Natural killer cell (primary cell): Measurements from ENCODE around the gene MBNL1. TPM values are rescaled to one million over a fixed set of nuclear protein-coding genes. Genes with fewer than 3 reads are reported as not detected.
A peak's percentile ranks its signal among the peaks of the same experiment; 100 is the strongest.

Experiments used
- ATAC-seq, 3 donors: fragments of 150-1000 bp in 2 of 3; fragments of 200-7000 bp in 1 of 3; cut with Tn5 transposase; 1 replicate in 1 of 3; 2 replicates in 2 of 3; pipeline ENCODE4 v1.10.0; 2021; ENCODE audit warnings: mild to moderate bottlenecking in 2 of 3, moderate library complexity in 2 of 3
- DNase-seq, 2 donors: peaks; one replicate each; pipeline versions ENCODE4 v3.0.0 to v3.0.0-alpha.2; 2013 to 2021; ENCODE audit warnings: mixed read lengths in 1 of 2
- H3K27ac ChIP-seq: one replicate; pipeline ENCODE4 v1.5.1; 2013; ENCODE audit warnings: mild to moderate bottlenecking, low read length
- H3K27me3 ChIP-seq: one replicate; pipeline ENCODE4 v1.6.1; 2013; ENCODE audit warnings: low read length; ENCODE audit not compliant: control insufficient read depth, insufficient read depth
- H3K36me3 ChIP-seq: one replicate; pipeline ENCODE4 v1.6.1; 2013; ENCODE audit warnings: low read length; ENCODE audit not compliant: control insufficient read depth, insufficient read depth
- H3K4me1 ChIP-seq: one replicate; pipeline ENCODE4 v1.6.1; 2013; ENCODE audit warnings: low read length; ENCODE audit not compliant: control insufficient read depth, insufficient read depth
- H3K4me3 ChIP-seq: one replicate; pipeline ENCODE4 v1.5.1; 2013; ENCODE audit warnings: low read length
- H3K9me3 ChIP-seq: one replicate; pipeline ENCODE4 v1.6.1; 2013; ENCODE audit warnings: low read length; ENCODE audit not compliant: control insufficient read depth, insufficient read depth
- H3K27ac Mint-ChIP-seq, 2 donors: one replicate each; pipeline ENCODE4 v1.8.0; 2022; ENCODE audit warnings: mild to moderate bottlenecking in 2 of 2, mixed read lengths in 2 of 2, moderate library complexity in 1 of 2
- H3K27me3 Mint-ChIP-seq, 2 donors: one replicate each; pipeline ENCODE4 v1.8.0; 2022; ENCODE audit warnings: low read depth in 2 of 2, mixed read lengths in 2 of 2
- H3K36me3 Mint-ChIP-seq: one replicate; pipeline ENCODE4 v1.8.0; 2022; ENCODE audit warnings: mixed read lengths
- H3K4me1 Mint-ChIP-seq, 2 donors: one replicate each; pipeline ENCODE4 v1.8.0; 2022; ENCODE audit warnings: mixed read lengths in 2 of 2
- H3K4me3 Mint-ChIP-seq: one replicate; pipeline ENCODE4 v1.8.0; 2022; ENCODE audit warnings: mild to moderate bottlenecking, moderate library complexity, mixed read lengths
- H3K9me3 Mint-ChIP-seq, 2 donors: one replicate each; pipeline ENCODE4 v1.8.0; 2022; ENCODE audit warnings: mixed read lengths in 2 of 2
- WGBS: methylation state at CpG from one replicate; pipeline ENCODE4 v1.1.7; 2013; ENCODE audit warnings: missing lambda C conversion rate; ENCODE audit not compliant: insufficient coverage; 5-methylcytosine and 5-hydroxymethylcytosine counted together
- intact Hi-C: fragments of 100-400 bp; cut with micrococcal nuclease; formaldehyde crosslinking; loops from one replicate; pipeline ENCODE4 v1.14.2; 2022
- total RNA-seq, 4 donors: library from RNA; stranded (reverse); fragments of 120-200 nt in 1 of 4; gene quantifications; one replicate each; pipeline versions ENCODE4 v1.2.3 to v1.2.4, GENCODE V29; 2013 to 2022
- TF ChIP-seq, protein P1 (sequence below): fragments of 200-600 bp; IDR thresholded peaks from one replicate; pipeline ENCODE4 v1.8.0; 2022; ENCODE audit warnings: antibody characterized with exemption

Gene MBNL1
- total RNA-seq, 3 donors from 2014 or later (not counting 1 experiment from before 2014, with no cell fraction given), result 600 to 704 (median 607) TPM

DNA sequence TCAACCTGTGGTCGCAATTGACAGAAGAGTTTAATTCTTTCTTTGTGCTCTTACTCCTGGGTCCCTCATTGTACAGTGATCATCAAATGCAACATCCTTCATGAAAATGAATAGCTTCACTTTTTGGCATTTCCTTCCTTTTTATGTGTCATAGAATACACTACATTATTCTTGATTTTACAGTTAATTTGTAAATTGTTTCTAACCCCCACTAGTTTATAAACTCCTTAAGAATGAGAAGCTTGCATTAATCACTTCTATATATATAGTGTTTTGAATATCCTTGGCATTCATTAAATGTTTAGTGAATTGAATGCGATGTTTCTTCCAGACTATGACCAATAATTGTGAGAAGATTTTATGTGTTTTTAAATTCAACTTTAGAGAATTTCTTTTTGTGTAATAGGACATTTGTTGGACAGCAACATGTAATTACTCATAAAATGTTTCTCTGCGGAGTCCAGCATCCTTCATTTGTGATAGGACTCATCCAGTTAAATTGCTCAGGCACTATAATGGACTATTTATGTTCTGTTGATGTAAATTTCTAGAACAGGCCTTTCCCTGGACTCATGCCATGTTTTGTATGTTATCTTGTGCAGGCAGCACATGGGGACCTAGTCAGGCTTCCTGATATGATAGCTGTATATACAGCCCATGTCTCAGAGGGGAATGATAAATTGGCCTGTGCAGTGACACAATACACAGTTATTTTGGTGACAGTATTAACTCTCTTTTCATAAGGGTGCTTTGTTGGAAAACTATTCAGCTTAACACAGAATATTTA, 51.3 kb downstream of the MBNL1 start:
- H3K27ac ChIP-seq, result no peak overlapping the region
- DNase-seq (peak in 1 of 2 donors; percentile 33), ATAC-seq (no peak)
- peak overlapping the region; percentile 77 to 90 for H3K27ac Mint-ChIP-seq
- H3K27me3 Mint-ChIP-seq, result no peaks in the 10 kb centered on the region
- intact Hi-C loops, result loop anchor here (5.0 to 10.0 kb wide), 3 partner anchors 38 to 128 kb away; no protein-coding TSS in a partner anchor
- peaks cover 89 to 90% of the 10 kb centered on the region in 2 donors for H3K4me1 Mint-ChIP-seq
- H3K27me3 ChIP-seq, result no peaks in the 10 kb centered on the region
- H3K4me3 ChIP-seq, result no peak overlapping the region
- WGBS, result 84% methylated on average over 3 of the region's 3 CpGs
- H3K4me3 Mint-ChIP-seq, result peak overlapping the region; percentile 70
- no peaks in the 10 kb centered on the region for H3K9me3 ChIP-seq
- TF ChIP-seq, protein P1, sequence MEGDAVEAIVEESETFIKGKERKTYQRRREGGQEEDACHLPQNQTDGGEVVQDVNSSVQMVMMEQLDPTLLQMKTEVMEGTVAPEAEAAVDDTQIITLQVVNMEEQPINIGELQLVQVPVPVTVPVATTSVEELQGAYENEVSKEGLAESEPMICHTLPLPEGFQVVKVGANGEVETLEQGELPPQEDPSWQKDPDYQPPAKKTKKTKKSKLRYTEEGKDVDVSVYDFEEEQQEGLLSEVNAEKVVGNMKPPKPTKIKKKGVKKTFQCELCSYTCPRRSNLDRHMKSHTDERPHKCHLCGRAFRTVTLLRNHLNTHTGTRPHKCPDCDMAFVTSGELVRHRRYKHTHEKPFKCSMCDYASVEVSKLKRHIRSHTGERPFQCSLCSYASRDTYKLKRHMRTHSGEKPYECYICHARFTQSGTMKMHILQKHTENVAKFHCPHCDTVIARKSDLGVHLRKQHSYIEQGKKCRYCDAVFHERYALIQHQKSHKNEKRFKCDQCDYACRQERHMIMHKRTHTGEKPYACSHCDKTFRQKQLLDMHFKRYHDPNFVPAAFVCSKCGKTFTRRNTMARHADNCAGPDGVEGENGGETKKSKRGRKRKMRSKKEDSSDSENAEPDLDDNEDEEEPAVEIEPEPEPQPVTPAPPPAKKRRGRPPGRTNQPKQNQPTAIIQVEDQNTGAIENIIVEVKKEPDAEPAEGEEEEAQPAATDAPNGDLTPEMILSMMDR, result no peak
- H3K4me1 ChIP-seq, result peaks cover 8% of the 10 kb centered on the region
- H3K9me3 Mint-ChIP-seq, result no peaks in the 10 kb centered on the region
- H3K36me3 ChIP-seq, result peaks cover 21% of the 10 kb centered on the region
- no peaks in the 10 kb centered on the region for H3K36me3 Mint-ChIP-seq

DNA sequence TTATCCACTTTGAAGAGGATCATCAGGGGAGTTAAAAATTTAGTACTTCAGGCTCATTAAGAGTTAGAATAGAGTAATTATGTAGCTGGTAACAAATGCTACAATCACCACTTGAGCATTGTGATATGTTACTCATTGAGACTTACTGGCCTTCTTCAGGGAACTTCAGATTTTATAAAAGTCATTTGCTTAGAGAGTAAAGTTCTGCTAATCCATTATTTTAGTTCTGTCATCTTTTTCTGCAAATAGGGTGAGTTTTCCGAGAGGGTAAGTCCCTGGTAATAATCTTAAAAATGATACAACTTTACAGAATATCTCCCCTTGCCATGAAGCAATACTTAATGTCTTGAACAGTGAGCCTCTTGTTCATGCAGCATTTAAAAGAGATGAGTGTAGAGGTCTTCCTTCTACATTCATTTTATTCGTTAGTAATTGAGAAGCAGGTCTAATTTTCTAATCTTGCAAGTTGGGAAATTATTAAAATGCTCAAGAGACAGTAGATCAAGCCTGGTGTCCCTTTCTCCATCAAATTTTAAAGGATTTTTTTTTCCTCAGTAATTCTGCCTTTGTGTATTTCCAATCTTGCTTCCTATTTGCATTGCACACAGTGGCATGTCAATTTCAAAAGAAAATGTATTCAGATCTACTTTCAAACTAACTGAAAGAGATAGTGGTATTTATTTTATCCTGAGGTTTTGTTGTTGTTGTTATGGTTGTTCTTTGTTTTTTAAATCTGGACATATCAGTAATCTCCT, 52.6 kb downstream of the MBNL1 start:
- H3K9me3 Mint-ChIP-seq, result no peaks in the 10 kb centered on the region
- intact Hi-C loops, result loop anchor here (5.0 to 10.0 kb wide), 2 partner anchors 39 to 123 kb away; no protein-coding TSS in a partner anchor
- no peaks in the 10 kb centered on the region for H3K27me3 Mint-ChIP-seq
- DNase-seq (no peak), ATAC-seq (no peak)
- Histone ChIP-seq H3K9me3 (no peaks in the 10 kb centered on the region), H3K4me3 (no peak overlapping the region), H3K4me1 (peaks cover 8% of the 10 kb centered on the region), H3K27me3 (no peaks in the 10 kb centered on the region), H3K27ac (no peak overlapping the region), H3K36me3 (peaks cover 17% of the 10 kb centered on the region)
- H3K27ac Mint-ChIP-seq, result peak overlapping the region; percentile 77 to 90
- peaks cover 86 to 89% of the 10 kb centered on the region in 2 donors for H3K4me1 Mint-ChIP-seq
- H3K36me3 Mint-ChIP-seq, result no peaks in the 10 kb centered on the region
- peak overlapping the region; percentile 13 for H3K4me3 Mint-ChIP-seq
- TF ChIP-seq, protein P1, result no peak
- WGBS, result no CpG with 5 or more reads among the region's 2 CpGs

DNA sequence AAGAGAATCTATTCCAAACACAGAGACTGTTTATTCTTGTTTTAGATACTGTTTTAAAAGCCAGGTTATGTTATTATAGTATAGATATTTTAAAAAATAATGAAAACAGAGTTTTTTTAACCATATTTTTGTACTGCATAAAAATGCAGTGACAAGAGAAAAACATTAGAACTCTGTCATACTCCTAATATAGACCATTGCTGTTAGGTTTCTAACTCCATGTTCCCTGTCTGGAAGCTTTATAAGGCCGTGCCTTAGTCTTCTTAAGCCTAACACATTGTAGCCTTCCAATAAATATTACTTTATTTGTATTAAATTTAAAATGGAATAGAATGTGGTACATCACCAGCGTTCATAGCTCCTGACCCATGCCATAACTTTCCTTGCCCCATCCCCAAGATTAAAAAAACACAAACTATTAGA, 53.2 kb downstream of the MBNL1 start:
- Mint-ChIP-seq H3K36me3 (peaks cover 2% of the 10 kb centered on the region), H3K27me3 (no peaks in the 10 kb centered on the region), H3K27ac (peak overlapping the region; percentile 77 to 90), H3K9me3 (no peaks in the 10 kb centered on the region), H3K4me1 (peaks cover 81 to 85% of the 10 kb centered on the region in 2 donors), H3K4me3 (peak overlapping the region; percentile 7)
- peaks cover 11% of the 10 kb centered on the region for H3K4me1 ChIP-seq
- intact Hi-C loops, result loop anchor here (5.0 to 10.0 kb wide), 2 partner anchors 40 to 123 kb away; no protein-coding TSS in a partner anchor
- TF ChIP-seq, protein P1, result no peak
- H3K4me3 ChIP-seq, result no peak overlapping the region
- peaks cover 15% of the 10 kb centered on the region for H3K36me3 ChIP-seq
- ATAC-seq (no peak), DNase-seq (no peak)
- no peak overlapping the region for H3K27ac ChIP-seq
- no peaks in the 10 kb centered on the region for H3K27me3 ChIP-seq
- no peaks in the 10 kb centered on the region for H3K9me3 ChIP-seq
- no CpG with 5 or more reads among the region's 2 CpGs for WGBS
